ENCODE measurements around the gene PDE2A.

DNA sequence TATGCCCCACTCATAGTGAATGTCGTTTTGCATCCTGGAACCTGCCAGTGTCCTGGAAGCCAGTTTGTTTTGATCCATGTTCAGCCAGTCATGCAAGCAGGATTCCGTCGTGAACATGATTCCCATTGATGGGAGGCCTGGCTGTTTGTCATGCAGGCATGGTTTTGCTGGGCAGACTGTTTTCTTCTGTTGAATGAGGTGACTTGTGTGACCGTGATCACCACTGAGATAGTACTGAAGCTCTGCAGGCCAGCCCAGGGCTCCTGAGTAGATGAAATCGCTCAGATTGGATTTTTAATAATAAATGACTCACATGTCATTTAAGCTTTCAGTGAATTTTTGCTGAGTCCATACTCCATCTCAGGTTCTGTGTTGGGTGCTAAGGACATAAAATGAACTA lies 117.8 kb downstream of the PDE2A start:
- no peak for TF ChIP-seq TAF1 (IDR thresholded peaks at IDR 0.05; ENCODE audit: low read depth, low read length)
- no peak for TF ChIP-seq POLR2A (IDR thresholded peaks at IDR 0.05; ENCODE audit: low read depth, low read length)
- TF ChIP-seq POLR2AphosphoS5 (IDR thresholded peaks at IDR 0.05; ENCODE audit: low read depth, low read length): no peak
